ENCODE data around the gene DPYSL5. TPM values are rescaled to one million over a fixed set of nuclear protein-coding genes. Genes with fewer than 3 reads are reported as not detected.
"Not testable (repeated sequence)": the region's sequence is repeated elsewhere in the genome, so short reads cannot be mapped to it uniquely, and the experiment has no call there.

DPYSL5 gene
- total and polyA plus RNA-seq, 9 of the 15 experiments (the other 6 are each of a cell fraction or from before 2014, with no cell fraction given) = 0.06 TPM; not detected in 8

DNA sequence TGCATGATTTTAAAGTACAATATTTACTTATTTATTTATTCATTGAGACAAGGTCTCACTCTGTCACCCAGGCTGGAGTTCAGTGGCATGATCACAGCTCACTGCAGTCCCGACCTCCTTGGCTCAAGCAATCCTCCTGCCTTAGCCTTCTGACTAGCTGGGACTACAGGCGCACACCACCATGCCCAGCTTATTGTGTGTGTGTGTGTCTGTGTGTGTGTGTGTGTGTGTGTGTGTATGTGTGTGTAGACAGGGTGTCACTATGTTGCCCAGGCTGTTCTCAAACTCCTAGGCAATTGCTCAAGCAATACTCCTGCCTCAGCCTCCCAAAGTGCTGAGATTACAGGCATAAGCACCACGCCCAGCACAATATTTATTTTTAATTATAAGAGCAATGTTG, 34.3 kb downstream of the DPYSL5 start:
- in situ Hi-C loops (cut with MboI); intact Hi-C loops (cut with micrococcal nuclease); H3K4me3 ChIP-seq; H3K9me1 ChIP-seq (ENCODE audit: control insufficient read depth, insufficient read depth, low read length); H3K27ac ChIP-seq (ENCODE audit: extremely low read depth, low read depth, low read length); H4K20me1 ChIP-seq (replicated peaks; ENCODE audit: control insufficient read depth, insufficient read depth, low read length); POLR2A ChIA-PET; H3K4me2 ChIP-seq (ENCODE audit: insufficient read depth, low read length); BruUV-seq (replicated peaks); FAIRE-seq; ATAC-seq; H3K4me1 ChIP-seq (replicated peaks in 1 of 2; ENCODE audit: control insufficient read depth in 2 of 2, insufficient read depth in 2 of 2, low read length in 2 of 2); H3K36me3 ChIP-seq (ENCODE audit: control insufficient read depth, insufficient read depth, low read length); DNase-seq (ENCODE audit: extremely low read depth in 1 of 4, low spot score in 3 of 4); H3K9me3 ChIP-seq (replicated peaks; ENCODE audit: control insufficient read depth, insufficient read depth, low read depth, low read length); H3K79me2 ChIP-seq (ENCODE audit: control insufficient read depth, insufficient read depth, low read length); H3K9ac ChIP-seq (ENCODE audit: insufficient read depth in 1 of 2, low read depth in 2 of 2, low read length in 2 of 2); H2AFZ ChIP-seq (ENCODE audit: low read depth, low read length): not testable (repeated sequence)
- 0% methylated on average over 3 of the region's 3 CpGs for WGBS (ENCODE audit: insufficient coverage, low coverage, missing lambda C conversion rate)
- peaks cover 13 to 65% of the 10 kb centered on the region in 2 experiments; a peak in 4 of 5 replicates for H3K27me3 ChIP-seq (ENCODE audit: control insufficient read depth in 2 of 2, insufficient read depth in 2 of 2, low read length in 2 of 2)
- CTCF ChIA-PET (ENCODE audit: low intra/inter-chr PET ratio) = interaction anchor here (0.7 kb wide), 1 partner anchor 18 kb away, joined by 4 read pairs; no protein-coding TSS in a partner anchor

DNA sequence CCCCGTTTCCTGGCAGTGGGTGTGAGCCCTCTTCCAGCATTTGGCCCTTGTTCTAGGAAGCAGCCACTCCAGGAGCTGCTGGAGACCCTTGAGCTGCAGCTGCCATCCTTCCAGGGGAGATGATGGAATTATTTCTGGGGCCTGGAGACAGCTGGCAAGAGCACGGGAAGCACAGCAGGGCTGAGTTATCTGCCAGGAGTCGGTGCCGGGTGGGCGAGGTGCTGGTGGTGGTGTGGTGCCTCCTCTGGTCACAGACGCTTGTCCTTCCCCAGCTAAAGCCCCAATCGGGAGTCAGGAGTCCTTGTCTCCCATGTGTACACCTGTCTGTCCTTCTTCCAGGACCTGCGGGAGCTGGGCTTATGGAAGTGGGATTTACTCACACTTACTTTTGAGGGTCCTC, 36.0 kb downstream of the DPYSL5 start:
- Histone ChIP-seq H2AFZ (ENCODE audit: low read depth, low read length) (no peak overlapping the region), H3K9ac (ENCODE audit: insufficient read depth in 1 of 2, low read depth in 2 of 2, low read length in 2 of 2) (no peak overlapping the region), H3K9me3 (replicated peaks; ENCODE audit: control insufficient read depth, insufficient read depth, low read depth, low read length) (no peaks in the 10 kb centered on the region), H3K27me3 (ENCODE audit: control insufficient read depth in 2 of 2, insufficient read depth in 2 of 2, low read length in 2 of 2) (peaks cover 23 to 72% of the 10 kb centered on the region in 2 experiments), H4K20me1 (replicated peaks; ENCODE audit: control insufficient read depth, insufficient read depth, low read length) (0 out of 2 replicates have a peak, but pooled peaks cover 3% of the 10 kb centered on the region), H3K79me2 (ENCODE audit: control insufficient read depth, insufficient read depth, low read length) (no peaks in the 10 kb centered on the region), H3K4me1 (replicated peaks in 1 of 2; ENCODE audit: control insufficient read depth in 2 of 2, insufficient read depth in 2 of 2, low read length in 2 of 2) (no peaks in the 10 kb centered on the region), H3K36me3 (ENCODE audit: control insufficient read depth, insufficient read depth, low read length) (no peaks in the 10 kb centered on the region), H3K27ac (ENCODE audit: extremely low read depth, low read depth, low read length) (no peak overlapping the region), H3K4me3 (no peak overlapping the region), H3K9me1 (ENCODE audit: control insufficient read depth, insufficient read depth, low read length) (no peaks in the 10 kb centered on the region), H3K4me2 (ENCODE audit: insufficient read depth, low read length) (no peak overlapping the region)
- CTCF ChIA-PET (ENCODE audit: low intra/inter-chr PET ratio) = no interaction called here
- TF ChIP-seq XRCC4 (IDR thresholded peaks at IDR 0.05; ENCODE audit: extremely low read depth, insufficient read depth, insufficient read length) (no peak), SPI1 (IDR thresholded peaks at IDR 0.05; ENCODE audit: borderline replicate concordance, low read depth, low read length) (no peak), CREBBP (IDR thresholded peaks at IDR 0.05; ENCODE audit: low read depth, low read length) (no peak), RBM15 (IDR thresholded peaks at IDR 0.05; ENCODE audit: insufficient read depth, low read length) (no peak)
- TF ChIP-seq, protein P1, sequence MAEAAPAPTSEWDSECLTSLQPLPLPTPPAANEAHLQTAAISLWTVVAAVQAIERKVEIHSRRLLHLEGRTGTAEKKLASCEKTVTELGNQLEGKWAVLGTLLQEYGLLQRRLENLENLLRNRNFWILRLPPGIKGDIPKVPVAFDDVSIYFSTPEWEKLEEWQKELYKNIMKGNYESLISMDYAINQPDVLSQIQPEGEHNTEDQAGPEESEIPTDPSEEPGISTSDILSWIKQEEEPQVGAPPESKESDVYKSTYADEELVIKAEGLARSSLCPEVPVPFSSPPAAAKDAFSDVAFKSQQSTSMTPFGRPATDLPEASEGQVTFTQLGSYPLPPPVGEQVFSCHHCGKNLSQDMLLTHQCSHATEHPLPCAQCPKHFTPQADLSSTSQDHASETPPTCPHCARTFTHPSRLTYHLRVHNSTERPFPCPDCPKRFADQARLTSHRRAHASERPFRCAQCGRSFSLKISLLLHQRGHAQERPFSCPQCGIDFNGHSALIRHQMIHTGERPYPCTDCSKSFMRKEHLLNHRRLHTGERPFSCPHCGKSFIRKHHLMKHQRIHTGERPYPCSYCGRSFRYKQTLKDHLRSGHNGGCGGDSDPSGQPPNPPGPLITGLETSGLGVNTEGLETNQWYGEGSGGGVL (CRISPR knock-in tag; IDR thresholded peaks at IDR 0.05) = no peak
- TF ChIP-seq, protein P2, sequence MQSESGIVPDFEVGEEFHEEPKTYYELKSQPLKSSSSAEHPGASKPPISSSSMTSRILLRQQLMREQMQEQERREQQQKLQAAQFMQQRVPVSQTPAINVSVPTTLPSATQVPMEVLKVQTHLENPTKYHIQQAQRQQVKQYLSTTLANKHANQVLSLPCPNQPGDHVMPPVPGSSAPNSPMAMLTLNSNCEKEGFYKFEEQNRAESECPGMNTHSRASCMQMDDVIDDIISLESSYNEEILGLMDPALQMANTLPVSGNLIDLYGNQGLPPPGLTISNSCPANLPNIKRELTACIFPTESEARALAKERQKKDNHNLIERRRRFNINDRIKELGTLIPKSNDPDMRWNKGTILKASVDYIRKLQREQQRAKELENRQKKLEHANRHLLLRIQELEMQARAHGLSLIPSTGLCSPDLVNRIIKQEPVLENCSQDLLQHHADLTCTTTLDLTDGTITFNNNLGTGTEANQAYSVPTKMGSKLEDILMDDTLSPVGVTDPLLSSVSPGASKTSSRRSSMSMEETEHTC (IDR thresholded peaks at IDR 0.05) = no peak
- TF ChIP-seq, protein P3, sequence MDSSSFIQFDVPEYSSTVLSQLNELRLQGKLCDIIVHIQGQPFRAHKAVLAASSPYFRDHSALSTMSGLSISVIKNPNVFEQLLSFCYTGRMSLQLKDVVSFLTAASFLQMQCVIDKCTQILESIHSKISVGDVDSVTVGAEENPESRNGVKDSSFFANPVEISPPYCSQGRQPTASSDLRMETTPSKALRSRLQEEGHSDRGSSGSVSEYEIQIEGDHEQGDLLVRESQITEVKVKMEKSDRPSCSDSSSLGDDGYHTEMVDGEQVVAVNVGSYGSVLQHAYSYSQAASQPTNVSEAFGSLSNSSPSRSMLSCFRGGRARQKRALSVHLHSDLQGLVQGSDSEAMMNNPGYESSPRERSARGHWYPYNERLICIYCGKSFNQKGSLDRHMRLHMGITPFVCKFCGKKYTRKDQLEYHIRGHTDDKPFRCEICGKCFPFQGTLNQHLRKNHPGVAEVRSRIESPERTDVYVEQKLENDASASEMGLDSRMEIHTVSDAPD (CRISPR knock-in tag; IDR thresholded peaks at IDR 0.05) = no peak
- in situ Hi-C loops (cut with MboI) = no loop called here
- no TSS peak for BruUV-seq (replicated peaks)
- FAIRE-seq (no peak), DNase-seq (ENCODE audit: extremely low read depth in 1 of 4, low spot score in 3 of 4) (no peak), ATAC-seq (no peak)
- intact Hi-C loops (cut with micrococcal nuclease) = no loop called here
- POLR2A ChIA-PET = interaction anchor here (0.6 to 1.2 kb wide), 8 partner anchors 14 to 424 kb away, joined by 3 to 4 read pairs (median 3); partner anchors contain the start of gene CENPA
- 4% methylated on average over 8 of the region's 8 CpGs for WGBS (ENCODE audit: insufficient coverage, low coverage, missing lambda C conversion rate)

Data from K562 (cell line).